ENCODE results near the gene ERO1A.

DNA sequence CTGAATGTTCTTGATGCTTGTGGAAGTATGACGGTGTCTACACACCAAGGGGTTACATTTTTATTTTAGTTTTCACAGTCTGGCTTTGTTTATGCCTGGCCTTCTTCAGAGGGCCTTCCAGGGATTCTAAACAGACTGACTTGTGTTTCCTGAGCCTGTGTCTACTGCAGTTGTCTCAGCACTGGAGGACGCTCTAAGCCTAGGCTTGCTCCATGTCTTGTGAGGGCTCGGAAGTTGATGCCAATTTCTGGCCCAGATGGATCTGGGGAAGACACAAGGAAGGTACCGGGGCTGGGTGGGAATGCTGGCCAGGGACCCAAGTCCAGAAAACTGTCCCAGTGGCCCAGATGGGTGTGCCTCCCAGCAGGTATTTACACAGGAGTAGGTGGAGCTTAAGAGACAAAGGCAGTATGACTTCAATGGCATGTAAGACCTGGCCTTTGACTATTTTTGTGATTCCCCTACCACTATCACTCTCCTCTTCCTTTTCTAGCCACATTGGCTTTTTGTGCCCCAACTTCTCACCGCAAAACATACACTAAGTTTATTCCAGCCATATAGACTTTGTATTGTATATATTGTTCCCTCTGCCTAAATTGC is 85.8 kb downstream of the ERO1A start:
- TF ChIP-seq, protein P1, sequence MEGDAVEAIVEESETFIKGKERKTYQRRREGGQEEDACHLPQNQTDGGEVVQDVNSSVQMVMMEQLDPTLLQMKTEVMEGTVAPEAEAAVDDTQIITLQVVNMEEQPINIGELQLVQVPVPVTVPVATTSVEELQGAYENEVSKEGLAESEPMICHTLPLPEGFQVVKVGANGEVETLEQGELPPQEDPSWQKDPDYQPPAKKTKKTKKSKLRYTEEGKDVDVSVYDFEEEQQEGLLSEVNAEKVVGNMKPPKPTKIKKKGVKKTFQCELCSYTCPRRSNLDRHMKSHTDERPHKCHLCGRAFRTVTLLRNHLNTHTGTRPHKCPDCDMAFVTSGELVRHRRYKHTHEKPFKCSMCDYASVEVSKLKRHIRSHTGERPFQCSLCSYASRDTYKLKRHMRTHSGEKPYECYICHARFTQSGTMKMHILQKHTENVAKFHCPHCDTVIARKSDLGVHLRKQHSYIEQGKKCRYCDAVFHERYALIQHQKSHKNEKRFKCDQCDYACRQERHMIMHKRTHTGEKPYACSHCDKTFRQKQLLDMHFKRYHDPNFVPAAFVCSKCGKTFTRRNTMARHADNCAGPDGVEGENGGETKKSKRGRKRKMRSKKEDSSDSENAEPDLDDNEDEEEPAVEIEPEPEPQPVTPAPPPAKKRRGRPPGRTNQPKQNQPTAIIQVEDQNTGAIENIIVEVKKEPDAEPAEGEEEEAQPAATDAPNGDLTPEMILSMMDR (IDR thresholded peaks at IDR 0.05) = no peak
- TF ChIP-seq POLR2A (IDR thresholded peaks at IDR 0.05) = no peak

Data from prostate gland (tissue), 2 donors.